ENCODE measurements around the gene SEMA5B. TPM values are rescaled to one million over a fixed set of nuclear protein-coding genes. Genes with fewer than 3 reads are reported as not detected.

Gene SEMA5B
- total RNA-seq, 1 experiment from 2014 or later, result 1.0 TPM

- intact Hi-C loops (cut with micrococcal nuclease; ENCODE audit: unreplicated experiment), result no loop called here
- H3K27ac Mint-ChIP-seq (ENCODE audit: unreplicated experiment), result no peak overlapping the region
- CTCF ChIA-PET, result no interaction called here
Measured at GRCh38 chr3:122927726-122928125, 99.8 kb downstream of the SEMA5B start.

GRCh38 chr3:122926811-122927210 is 100.8 kb downstream of the SEMA5B start:
- Histone ChIP-seq H3K4me1 (peaks cover 3% of the 10 kb centered on the region; the same call in 1 of the 2 replicates), H3K9me3 (no peaks in the 10 kb centered on the region), H3K27me3 (replicated peaks; ENCODE audit: control insufficient read depth, insufficient read depth, low read length) (no peaks in the 10 kb centered on the region), H3K36me3 (ENCODE audit: control insufficient read depth, insufficient read depth, low read length) (no peaks in the 10 kb centered on the region), H3K4me3 (ENCODE audit: low read depth, low read length) (no peak overlapping the region)
- H3K27me3 Mint-ChIP-seq (ENCODE audit: insufficient read depth, unreplicated experiment), result no peaks in the 10 kb centered on the region
- no peak overlapping the region for H3K27ac Mint-ChIP-seq (ENCODE audit: unreplicated experiment)
- H3K4me1 Mint-ChIP-seq (ENCODE audit: low read depth, unreplicated experiment), result no peaks in the 10 kb centered on the region
- H3K4me3 Mint-ChIP-seq (ENCODE audit: unreplicated experiment), result no peak overlapping the region
- H3K36me3 Mint-ChIP-seq (ENCODE audit: insufficient read depth, unreplicated experiment), result no peaks in the 10 kb centered on the region
- BruUV-seq (replicated peaks), result no TSS peak
- ChIA-PET POLR2A (no interaction called here), CTCF (no interaction called here)
- H3K9me3 Mint-ChIP-seq (ENCODE audit: unreplicated experiment), result no peaks in the 10 kb centered on the region
- no peak for DNase-seq
- TF ChIP-seq CTCF (IDR thresholded peaks at IDR 0.05; ENCODE audit: insufficient read depth in 1 of 2, low read depth in 1 of 2, low read length in 1 of 2, severe bottlenecking in 1 of 2, unreplicated experiment in 1 of 2), result no peak
- intact Hi-C loops (cut with micrococcal nuclease; ENCODE audit: unreplicated experiment), result no loop called here

More at GRCh38 chr3:122927726-122928125, 99.8 kb downstream of the SEMA5B start:
- H3K9me3 Mint-ChIP-seq (ENCODE audit: unreplicated experiment), result no peaks in the 10 kb centered on the region
- Histone ChIP-seq H3K36me3 (ENCODE audit: control insufficient read depth, insufficient read depth, low read length) (no peaks in the 10 kb centered on the region), H3K4me3 (ENCODE audit: low read depth, low read length) (no peak overlapping the region), H3K4me1 (peaks cover 12% of the 10 kb centered on the region), H3K9me3 (no peaks in the 10 kb centered on the region), H3K27me3 (replicated peaks; ENCODE audit: control insufficient read depth, insufficient read depth, low read length) (no peaks in the 10 kb centered on the region)
- no peaks in the 10 kb centered on the region for H3K4me1 Mint-ChIP-seq (ENCODE audit: low read depth, unreplicated experiment)
- no TSS peak for BruUV-seq (replicated peaks)
- no peaks in the 10 kb centered on the region for H3K36me3 Mint-ChIP-seq (ENCODE audit: insufficient read depth, unreplicated experiment)
- POLR2A ChIA-PET, result no interaction called here
- no peak for TF ChIP-seq CTCF (IDR thresholded peaks at IDR 0.05; ENCODE audit: insufficient read depth in 1 of 2, low read depth in 1 of 2, low read length in 1 of 2, severe bottlenecking in 1 of 2, unreplicated experiment in 1 of 2)
- H3K4me3 Mint-ChIP-seq (ENCODE audit: unreplicated experiment), result no peak overlapping the region
- H3K27me3 Mint-ChIP-seq (ENCODE audit: insufficient read depth, unreplicated experiment), result no peaks in the 10 kb centered on the region
- no peak for DNase-seq

- no peak for DNase-seq
- no TSS peak for BruUV-seq (replicated peaks)
- ChIA-PET POLR2A (no interaction called here), CTCF (no interaction called here)
- intact Hi-C loops (cut with micrococcal nuclease; ENCODE audit: unreplicated experiment), result no loop called here
- no peaks in the 10 kb centered on the region for H3K27me3 Mint-ChIP-seq (ENCODE audit: insufficient read depth, unreplicated experiment)
- H3K4me1 Mint-ChIP-seq (ENCODE audit: low read depth, unreplicated experiment), result no peaks in the 10 kb centered on the region
- Histone ChIP-seq H3K4me1 (no peaks in the 10 kb centered on the region), H3K36me3 (ENCODE audit: control insufficient read depth, insufficient read depth, low read length) (no peaks in the 10 kb centered on the region), H3K4me3 (ENCODE audit: low read depth, low read length) (no peak overlapping the region), H3K9me3 (no peaks in the 10 kb centered on the region), H3K27me3 (replicated peaks; ENCODE audit: control insufficient read depth, insufficient read depth, low read length) (no peaks in the 10 kb centered on the region)
- H3K9me3 Mint-ChIP-seq (ENCODE audit: unreplicated experiment), result no peaks in the 10 kb centered on the region
- no peak overlapping the region for H3K27ac Mint-ChIP-seq (ENCODE audit: unreplicated experiment)
- no peak overlapping the region for H3K4me3 Mint-ChIP-seq (ENCODE audit: unreplicated experiment)
- no peak for TF ChIP-seq CTCF (IDR thresholded peaks at IDR 0.05; ENCODE audit: insufficient read depth in 1 of 2, low read depth in 1 of 2, low read length in 1 of 2, severe bottlenecking in 1 of 2, unreplicated experiment in 1 of 2)
- H3K36me3 Mint-ChIP-seq (ENCODE audit: insufficient read depth, unreplicated experiment), result no peaks in the 10 kb centered on the region
Measured at GRCh38 chr3:122926322-122926721, 101.2 kb downstream of the SEMA5B start.

Data from Caco-2 (cell line).